Measurements from ENCODE around the gene MAIP1. TPM values are rescaled to one million over a fixed set of nuclear protein-coding genes. Genes with fewer than 3 reads are reported as not detected.

Gene MAIP1
- total RNA-seq, 1 experiment from 2014 or later: 24.1 TPM

GRCh38 chr2:199989822-199990221 is 34.4 kb downstream of the MAIP1 start:
- no peak for DNase-seq (ENCODE audit: unreplicated experiment)
- no TSS peak for BruUV-seq (replicated peaks)
- Mint-ChIP-seq H3K4me1 (ENCODE audit: insufficient read depth, unreplicated experiment) (no peaks in the 10 kb centered on the region), H3K27me3 (ENCODE audit: insufficient read depth, unreplicated experiment) (no peaks in the 10 kb centered on the region), H3K36me3 (ENCODE audit: insufficient read depth, unreplicated experiment) (no peaks in the 10 kb centered on the region), H3K27ac (ENCODE audit: low read depth, unreplicated experiment) (no peak overlapping the region), H3K9me3 (ENCODE audit: unreplicated experiment) (no peaks in the 10 kb centered on the region), H3K4me3 (ENCODE audit: unreplicated experiment) (no peak overlapping the region)
- intact Hi-C loops (cut with micrococcal nuclease): no loop called here
- ChIA-PET POLR2A (no interaction called here), CTCF (interaction anchor here (1.1 kb wide), 1 partner anchor 546 kb away, joined by 5 read pairs; no protein-coding TSS in a partner anchor)
- TF ChIP-seq CTCF (IDR thresholded peaks at IDR 0.05; ENCODE audit: unreplicated experiment): no peak

- no peak overlapping the region for H3K4me3 Mint-ChIP-seq (ENCODE audit: unreplicated experiment)
- H3K4me1 Mint-ChIP-seq (ENCODE audit: insufficient read depth, unreplicated experiment): no peaks in the 10 kb centered on the region
- intact Hi-C loops (cut with micrococcal nuclease): no loop called here
- H3K36me3 Mint-ChIP-seq (ENCODE audit: insufficient read depth, unreplicated experiment): peaks cover under 1% of the 10 kb centered on the region
- H3K9me3 Mint-ChIP-seq (ENCODE audit: unreplicated experiment): no peaks in the 10 kb centered on the region
- no peak for DNase-seq (ENCODE audit: unreplicated experiment)
- BruUV-seq (replicated peaks): no TSS peak
- H3K27me3 Mint-ChIP-seq (ENCODE audit: insufficient read depth, unreplicated experiment): no peaks in the 10 kb centered on the region
- no peak overlapping the region for H3K27ac Mint-ChIP-seq (ENCODE audit: low read depth, unreplicated experiment)
- CTCF ChIA-PET: no interaction called here
- TF ChIP-seq CTCF (IDR thresholded peaks at IDR 0.05; ENCODE audit: unreplicated experiment): no peak
- POLR2A ChIA-PET: no interaction called here
These were observed 36.3 kb downstream of the MAIP1 start for GRCh38 chr2:199991691-199992090.

- Mint-ChIP-seq H3K36me3 (ENCODE audit: insufficient read depth, unreplicated experiment) (peaks cover 4% of the 10 kb centered on the region), H3K4me3 (ENCODE audit: unreplicated experiment) (no peak overlapping the region), H3K27ac (ENCODE audit: low read depth, unreplicated experiment) (no peak overlapping the region), H3K27me3 (ENCODE audit: insufficient read depth, unreplicated experiment) (no peaks in the 10 kb centered on the region), H3K4me1 (ENCODE audit: insufficient read depth, unreplicated experiment) (no peaks in the 10 kb centered on the region), H3K9me3 (ENCODE audit: unreplicated experiment) (no peaks in the 10 kb centered on the region)
- ChIA-PET POLR2A (no interaction called here), CTCF (no interaction called here)
- intact Hi-C loops (cut with micrococcal nuclease): no loop called here
- no peak for DNase-seq (ENCODE audit: unreplicated experiment)
- no peak for TF ChIP-seq CTCF (IDR thresholded peaks at IDR 0.05; ENCODE audit: unreplicated experiment)
- BruUV-seq (replicated peaks): no TSS peak
These were observed 36.9 kb downstream of the MAIP1 start for GRCh38 chr2:199992296-199992695.

DNA sequence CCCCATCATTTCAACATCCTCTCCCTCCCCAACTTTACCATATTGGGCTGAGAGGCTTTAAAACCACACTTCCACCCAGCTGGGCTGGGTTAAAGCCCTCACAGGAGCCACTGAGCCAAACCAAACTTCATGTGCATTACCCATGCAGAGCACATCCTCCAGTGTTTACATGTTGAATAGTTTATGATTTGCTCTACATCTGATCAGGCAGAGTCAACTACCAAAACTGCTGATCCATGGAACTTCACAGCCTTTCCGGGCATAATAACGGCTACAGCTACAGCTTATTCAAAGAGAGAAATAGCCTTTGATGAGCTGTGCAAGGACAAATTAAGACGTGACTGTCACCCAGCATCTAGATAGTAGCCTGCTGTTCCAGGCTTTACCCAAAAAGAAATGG is 39.0 kb downstream of the MAIP1 start:
- Mint-ChIP-seq H3K4me1 (ENCODE audit: insufficient read depth, unreplicated experiment) (no peaks in the 10 kb centered on the region), H3K27ac (ENCODE audit: low read depth, unreplicated experiment) (no peak overlapping the region), H3K4me3 (ENCODE audit: unreplicated experiment) (no peak overlapping the region), H3K36me3 (ENCODE audit: insufficient read depth, unreplicated experiment) (peaks cover 4% of the 10 kb centered on the region), H3K9me3 (ENCODE audit: unreplicated experiment) (no peaks in the 10 kb centered on the region), H3K27me3 (ENCODE audit: insufficient read depth, unreplicated experiment) (no peaks in the 10 kb centered on the region)
- no peak for DNase-seq (ENCODE audit: unreplicated experiment)
- no TSS peak for BruUV-seq (replicated peaks)
- CTCF ChIA-PET: interaction anchor here (0.7 to 1.9 kb wide), 2 partner anchors 9 to 1103 kb away, joined by 3 to 6 read pairs; no protein-coding TSS in a partner anchor
- intact Hi-C loops (cut with micrococcal nuclease): no loop called here
- POLR2A ChIA-PET: interaction anchor here (0.9 kb wide), 1 partner anchor 491 kb away, joined by 3 read pairs; no protein-coding TSS in a partner anchor
- TF ChIP-seq CTCF (IDR thresholded peaks at IDR 0.05; ENCODE audit: unreplicated experiment): no peak
